Cardiac ventricle fibroblast (primary cell): ENCODE measurements around the gene ZNF664. TPM values are rescaled to one million over a fixed set of nuclear protein-coding genes. Genes with fewer than 3 reads are reported as not detected.

Source experiments
- total RNA-seq: library from RNA; depleted of rRNA; stranded (reverse); fragments of >200 nt; gene quantifications from 2 replicates; pipeline ENCODE4 v1.2.3, GENCODE V29; 2015

The ZNF664 gene
- 36.1 and 50.0 TPM in 2 replicates for total RNA-seq

GRCh38 chr12:123972457-123973401 is at the start of gene ZNF664, which contains the start of gene CCDC92:
Gene ZNF664 (plus strand): TSS chr12:123973215. CDS start chr12:124012145, 38,930 bp downstream.
Gene CCDC92 (minus strand): TSS chr12:123972831. CDS start chr12:123944305, 28,526 bp downstream.

Other genes starting within 250 kb of the ZNF664 start
- gene DNAH10, start 210.9 kb upstream of the ZNF664 start, total RNA-seq: 0.19 and 0.24 TPM in 2 replicates
- 15.8 and 15.9 TPM in 2 replicates for gene CCDC92, start 384 bp upstream of the ZNF664 start, total RNA-seq